Activated naive CD4-positive, alpha-beta T cell treated with anti-CD3 and anti-CD28 coated beads for 36 hours (primary cell): ENCODE measurements around the gene UTP14C. TPM values are rescaled to one million over a fixed set of nuclear protein-coding genes. Genes with fewer than 3 reads are reported as not detected.
"Not testable (repeated sequence)": the region's sequence is repeated elsewhere in the genome, so short reads cannot be mapped to it uniquely, and the experiment has no call there.

ENCODE experiments used
- CTCF ChIA-PET: fragments of 350-600 bp; sonication (Branson Sonifier 250); formaldehyde crosslinking; loops from one replicate; lab custom pipeline; 2021; ENCODE audit warnings: antibody characterized with exemption; lab: Charles Lee
- DNase-seq: peaks from one replicate; pipeline ENCODE4 v3.0.0-alpha.2; 2020
- H3K27ac Mint-ChIP-seq: one replicate; pipeline ENCODE4 v1.8.0; 2021; ENCODE audit warnings: mild to moderate bottlenecking, mixed read lengths
- H3K27me3 Mint-ChIP-seq: one replicate; pipeline ENCODE4 v1.8.0; 2021; ENCODE audit warnings: low read depth, mixed read lengths
- H3K36me3 Mint-ChIP-seq: one replicate; pipeline ENCODE4 v1.8.0; 2021; ENCODE audit warnings: low read depth, mixed read lengths
- H3K4me1 Mint-ChIP-seq: one replicate; pipeline ENCODE4 v1.8.0; 2021; ENCODE audit warnings: low read depth, mixed read lengths
- H3K4me3 Mint-ChIP-seq: one replicate; pipeline ENCODE4 v1.8.0; 2021; ENCODE audit warnings: mild to moderate bottlenecking, moderate library complexity, mixed read lengths
- H3K9me3 Mint-ChIP-seq: one replicate; pipeline ENCODE4 v1.8.0; 2021; ENCODE audit warnings: mixed read lengths
- intact Hi-C: fragments of 100-400 bp; cut with micrococcal nuclease; formaldehyde crosslinking; loops from one replicate; pipeline ENCODE4 v1.15.1; 2023
- total RNA-seq, 2 experiments: library from RNA; stranded (reverse); gene quantifications; one replicate each; pipeline ENCODE4 v1.2.3, GENCODE V29; 2021

Gene UTP14C
- 1 to 10 TPM; 4.5 to 5.1 TPM for total RNA-seq

- Mint-ChIP-seq H3K27me3 (no peaks in the 10 kb centered on the region), H3K4me1 (peaks cover 11% of the 10 kb centered on the region), H3K9me3 (peaks cover 17% of the 10 kb centered on the region), H3K36me3 (peaks cover 81% of the 10 kb centered on the region), H3K4me3 (no peak within 1 kb of the TSS), H3K27ac (no peak within 1 kb of the TSS)
- no peak for DNase-seq
- CTCF ChIA-PET: interaction anchor here (1.5 kb wide), 1 partner anchor 103 kb away, joined by 4 read pairs; no protein-coding TSS in a partner anchor
- intact Hi-C loops: no loop called here
Observed at GRCh38 chr13:52024481-52024880, at the start of gene UTP14C. Gene UTP14C (plus strand): TSS chr13:52024691. CDS start chr13:52028805, 4,114 bp downstream.

GRCh38 chr13:51976423-51976822 is 48.1 kb upstream of the UTP14C start:
- H3K27ac Mint-ChIP-seq: no peak overlapping the region
- H3K9me3 Mint-ChIP-seq: no peaks in the 10 kb centered on the region
- H3K27me3 Mint-ChIP-seq: no peaks in the 10 kb centered on the region
- H3K4me3 Mint-ChIP-seq: no peak overlapping the region
- CTCF ChIA-PET: interaction anchor here (0.8 to 1.1 kb wide), 2 partner anchors 9 to 53 kb away, joined by 3 to 4 read pairs; no protein-coding TSS in a partner anchor
- H3K4me1 Mint-ChIP-seq: no peaks in the 10 kb centered on the region
- intact Hi-C loops: no loop called here
- no peaks in the 10 kb centered on the region for H3K36me3 Mint-ChIP-seq
- no peak for DNase-seq

- no peaks in the 10 kb centered on the region for H3K9me3 Mint-ChIP-seq
- intact Hi-C loops: no loop called here
- no peaks in the 10 kb centered on the region for H3K4me1 Mint-ChIP-seq
- H3K36me3 Mint-ChIP-seq: no peaks in the 10 kb centered on the region
- no peaks in the 10 kb centered on the region for H3K27me3 Mint-ChIP-seq
- H3K27ac Mint-ChIP-seq: no peak overlapping the region
- CTCF ChIA-PET: interaction anchor here (0.6 to 0.9 kb wide), 4 partner anchors 9 to 500 kb away, joined by 3 to 5 read pairs (median 4); no protein-coding TSS in a partner anchor
- no peak for DNase-seq
- no peak overlapping the region for H3K4me3 Mint-ChIP-seq
Observed at GRCh38 chr13:51976890-51977289, 47.6 kb upstream of the UTP14C start.

- no peak for DNase-seq
- CTCF ChIA-PET: interaction anchor here (0.6 to 1.7 kb wide), 6 partner anchors 9 to 499 kb away, joined by 3 to 5 read pairs (median 4); no protein-coding TSS in a partner anchor
- Mint-ChIP-seq H3K27me3 (no peaks in the 10 kb centered on the region), H3K4me1 (no peaks in the 10 kb centered on the region), H3K27ac (no peak overlapping the region), H3K9me3 (no peaks in the 10 kb centered on the region), H3K4me3 (no peak overlapping the region), H3K36me3 (no peaks in the 10 kb centered on the region)
- intact Hi-C loops: no loop called here
Observed at GRCh38 chr13:51977625-51978024, 46.9 kb upstream of the UTP14C start.

- Mint-ChIP-seq H3K4me1 (no peaks in the 10 kb centered on the region), H3K9me3 (no peaks in the 10 kb centered on the region), H3K27ac (no peak overlapping the region), H3K4me3 (no peak overlapping the region), H3K36me3 (no peaks in the 10 kb centered on the region), H3K27me3 (no peaks in the 10 kb centered on the region)
- intact Hi-C loops: no loop called here
- CTCF ChIA-PET: interaction anchor here (0.5 to 1.7 kb wide), 2 partner anchors 83 to 124 kb away, joined by 3 to 4 read pairs; no protein-coding TSS in a partner anchor
- no peak for DNase-seq
Observed at GRCh38 chr13:51978796-51979556, 45.5 kb upstream of the UTP14C start.

- Mint-ChIP-seq H3K4me1 (no peaks in the 10 kb centered on the region), H3K9me3 (peaks cover 3% of the 10 kb centered on the region), H3K27me3 (no peaks in the 10 kb centered on the region), H3K4me3 (no peak overlapping the region), H3K36me3 (no peaks in the 10 kb centered on the region), H3K27ac (no peak overlapping the region)
- CTCF ChIA-PET: interaction anchor here (1.0 kb wide), 3 partner anchors 9 to 147 kb away, joined by 3 read pairs; no protein-coding TSS in a partner anchor
- intact Hi-C loops: no loop called here
- no peak for DNase-seq
Observed at GRCh38 chr13:51980908-51981307, 43.6 kb upstream of the UTP14C start.

GRCh38 chr13:51981355-51981754 is 43.1 kb upstream of the UTP14C start:
- no peaks in the 10 kb centered on the region for H3K27me3 Mint-ChIP-seq
- H3K9me3 Mint-ChIP-seq: peaks cover 3% of the 10 kb centered on the region
- H3K4me1 Mint-ChIP-seq: no peaks in the 10 kb centered on the region
- CTCF ChIA-PET: interaction anchor here (1.0 kb wide), 3 partner anchors 10 to 146 kb away, joined by 3 read pairs; no protein-coding TSS in a partner anchor
- DNase-seq: no peak
- no peak overlapping the region for H3K27ac Mint-ChIP-seq
- intact Hi-C loops: no loop called here
- H3K36me3 Mint-ChIP-seq: no peaks in the 10 kb centered on the region
- H3K4me3 Mint-ChIP-seq: no peak overlapping the region

GRCh38 chr13:51983292-51983691 is 41.2 kb upstream of the UTP14C start:
- intact Hi-C loops, H3K4me1 Mint-ChIP-seq, H3K27me3 Mint-ChIP-seq, H3K4me3 Mint-ChIP-seq, H3K27ac Mint-ChIP-seq, DNase-seq, H3K36me3 Mint-ChIP-seq, H3K9me3 Mint-ChIP-seq: not testable (repeated sequence)
- CTCF ChIA-PET: interaction anchor here (0.7 kb wide), 1 partner anchor 84 kb away, joined by 3 read pairs; no protein-coding TSS in a partner anchor

GRCh38 chr13:51984904-51985303 is 39.6 kb upstream of the UTP14C start:
- H3K36me3 Mint-ChIP-seq, DNase-seq, H3K9me3 Mint-ChIP-seq, H3K4me3 Mint-ChIP-seq, H3K4me1 Mint-ChIP-seq, CTCF ChIA-PET, H3K27ac Mint-ChIP-seq, intact Hi-C loops, H3K27me3 Mint-ChIP-seq: not testable (repeated sequence)

- Mint-ChIP-seq H3K27me3 (no peaks in the 10 kb centered on the region), H3K36me3 (peaks cover 1% of the 10 kb centered on the region), H3K4me3 (no peak overlapping the region), H3K27ac (no peak overlapping the region), H3K9me3 (peaks cover 4% of the 10 kb centered on the region), H3K4me1 (no peaks in the 10 kb centered on the region)
- intact Hi-C loops: no loop called here
- CTCF ChIA-PET: no interaction called here
- no peak for DNase-seq
Observed at GRCh38 chr13:51988988-51989618, 35.4 kb upstream of the UTP14C start.

- Mint-ChIP-seq H3K4me3 (no peak overlapping the region), H3K27me3 (no peaks in the 10 kb centered on the region), H3K4me1 (no peaks in the 10 kb centered on the region), H3K27ac (no peak overlapping the region), H3K36me3 (no peaks in the 10 kb centered on the region), H3K9me3 (no peaks in the 10 kb centered on the region)
- CTCF ChIA-PET: interaction anchor here (0.6 kb wide), 1 partner anchor 128 kb away, joined by 3 read pairs; no protein-coding TSS in a partner anchor
- no peak for DNase-seq
- intact Hi-C loops: no loop called here
Observed at GRCh38 chr13:51993713-51994112, 30.8 kb upstream of the UTP14C start.

- DNase-seq: no peak
- H3K9me3 Mint-ChIP-seq: no peaks in the 10 kb centered on the region
- H3K36me3 Mint-ChIP-seq: no peaks in the 10 kb centered on the region
- no peak overlapping the region for H3K27ac Mint-ChIP-seq
- H3K4me1 Mint-ChIP-seq: no peaks in the 10 kb centered on the region
- no peak overlapping the region for H3K4me3 Mint-ChIP-seq
- CTCF ChIA-PET: no interaction called here
- no peaks in the 10 kb centered on the region for H3K27me3 Mint-ChIP-seq
- intact Hi-C loops: no loop called here
Observed at GRCh38 chr13:51995677-51996551, 28.6 kb upstream of the UTP14C start.
